ENCODE results near the gene TC2N.

DNA sequence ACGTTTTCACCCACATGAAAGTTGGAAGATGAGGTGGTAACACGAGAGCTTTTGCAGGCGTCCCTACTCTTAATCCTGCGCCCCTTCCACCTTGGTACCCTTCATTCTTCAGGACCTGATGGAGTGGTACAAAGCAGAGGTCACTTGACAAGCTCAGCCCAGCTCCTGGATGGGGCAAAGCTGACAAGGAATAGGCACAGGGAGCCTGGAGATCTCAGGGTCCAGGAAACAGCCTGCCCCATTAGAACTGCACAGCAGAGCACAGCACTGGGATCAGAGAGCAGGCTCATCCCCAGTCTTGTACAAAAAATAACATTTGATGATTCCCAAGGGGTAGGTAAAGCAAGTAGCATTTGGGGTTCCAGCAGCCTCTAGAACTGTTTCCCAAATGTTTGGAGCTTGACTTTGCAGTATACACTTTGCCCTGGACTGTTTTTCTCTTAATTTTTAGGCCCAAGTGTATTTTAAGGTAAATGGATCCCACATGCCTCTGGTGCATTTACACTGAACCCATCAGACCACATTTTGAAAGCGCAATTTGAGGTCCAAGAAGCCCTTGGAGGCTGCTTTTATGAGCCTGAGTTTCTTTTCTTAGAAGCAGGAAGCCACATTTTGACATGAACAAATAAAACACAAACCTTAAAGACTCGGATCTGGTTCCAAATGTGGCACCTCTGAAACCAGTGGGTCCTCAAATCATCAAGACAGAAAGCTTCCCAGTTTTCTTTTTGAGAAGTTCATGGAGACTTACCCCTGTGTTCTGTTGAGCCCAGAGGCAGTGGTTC lies 633 bp downstream of the TC2N start:
- TF ChIP-seq ZNF274 (IDR thresholded peaks at IDR 0.05; ENCODE audit: low read depth, low read length): no peak
- TF ChIP-seq SP1 (IDR thresholded peaks at IDR 0.05; ENCODE audit: low read depth): no peak
- TF ChIP-seq EZH2 (IDR thresholded peaks at IDR 0.05): no peak
- no peak for TF ChIP-seq POLR2AphosphoS5 (IDR thresholded peaks at IDR 0.05; ENCODE audit: low read depth, low read length)
- TF ChIP-seq POLR2A (IDR thresholded peaks at IDR 0.05; ENCODE audit: borderline replicate concordance, extremely low read depth, insufficient read depth, insufficient read length): no peak
- TF ChIP-seq, protein P1, sequence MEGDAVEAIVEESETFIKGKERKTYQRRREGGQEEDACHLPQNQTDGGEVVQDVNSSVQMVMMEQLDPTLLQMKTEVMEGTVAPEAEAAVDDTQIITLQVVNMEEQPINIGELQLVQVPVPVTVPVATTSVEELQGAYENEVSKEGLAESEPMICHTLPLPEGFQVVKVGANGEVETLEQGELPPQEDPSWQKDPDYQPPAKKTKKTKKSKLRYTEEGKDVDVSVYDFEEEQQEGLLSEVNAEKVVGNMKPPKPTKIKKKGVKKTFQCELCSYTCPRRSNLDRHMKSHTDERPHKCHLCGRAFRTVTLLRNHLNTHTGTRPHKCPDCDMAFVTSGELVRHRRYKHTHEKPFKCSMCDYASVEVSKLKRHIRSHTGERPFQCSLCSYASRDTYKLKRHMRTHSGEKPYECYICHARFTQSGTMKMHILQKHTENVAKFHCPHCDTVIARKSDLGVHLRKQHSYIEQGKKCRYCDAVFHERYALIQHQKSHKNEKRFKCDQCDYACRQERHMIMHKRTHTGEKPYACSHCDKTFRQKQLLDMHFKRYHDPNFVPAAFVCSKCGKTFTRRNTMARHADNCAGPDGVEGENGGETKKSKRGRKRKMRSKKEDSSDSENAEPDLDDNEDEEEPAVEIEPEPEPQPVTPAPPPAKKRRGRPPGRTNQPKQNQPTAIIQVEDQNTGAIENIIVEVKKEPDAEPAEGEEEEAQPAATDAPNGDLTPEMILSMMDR (IDR thresholded peaks at IDR 0.05 in 2 of 3, conservative IDR thresholded peaks at IDR 0.05 in 1 of 3; ENCODE audit: borderline replicate concordance in 1 of 3, insufficient read depth in 1 of 3, low read depth in 2 of 3, low read length in 2 of 3): no peak
